HCT116 (cell line): ENCODE results near the gene GRIN3A. TPM values are rescaled to one million over a fixed set of nuclear protein-coding genes. Genes with fewer than 3 reads are reported as not detected.

Experiments used
- ATAC-seq: fragments of 200-7000 bp; cut with Tn5 transposase; 2 replicates; pipeline ENCODE4 v1.9.1; 2020; ENCODE audit warnings: mild to moderate bottlenecking, moderate library complexity
- BruUV-seq: library from RNA; stranded (reverse); fragments of 400-500 nt; replicated peaks from 2 replicates; lab custom pipeline; 2021; lab: Mats Ljungman, UMichigan
- CTCF ChIA-PET: fragments of 300-600 bp; sonication (Branson Sonifier 250); formaldehyde crosslinking; loops from one replicate; lab custom pipeline; 2021; ENCODE audit warnings: antibody characterized with exemption; lab: Charles Lee
- POLR2A ChIA-PET: fragments of 300-600, 350-600 bp; sonication (Branson Sonifier 250); formaldehyde crosslinking; loops from one replicate; lab custom pipeline; 2021; ENCODE audit warnings: antibody characterized with exemption; lab: Charles Lee
- RAD21 ChIA-PET, 2 experiments: fragments of 300-600 bp; sonication (Branson Sonifier 250); formaldehyde crosslinking; loops; one replicate each; lab custom pipeline; 2023; ENCODE audit warnings: low total read pairs in 2 of 2; ENCODE audit not compliant: uncharacterized antibody in 2 of 2, unreplicated experiment in 2 of 2, low non-redundant PET in 1 of 2; lab: Charles Lee
- DNase-seq: peaks from one replicate; pipeline ENCODE4 v3.0.0-alpha.2; 2010; ENCODE audit warnings: low read depth, low spot score
- H2AFZ ChIP-seq: fragments of 200-600 bp; shearing (Covaris generic), sonication (generic); 2 replicates; pipeline ENCODE4 v1.6.1; 2017; ENCODE audit warnings: low read depth, mixed run types, mixed read lengths, antibody characterized with exemption, low read length; ENCODE audit not compliant: poor library complexity, severe bottlenecking
- H3K27ac ChIP-seq: 2 replicates; pipeline ENCODE4 v1.5.1; 2012; ENCODE audit warnings: low read depth, low read length
- H3K27me3 ChIP-seq: fragments of 200-600 bp; sonication (generic); 2 replicates; pipeline ENCODE4 v1.6.1; 2016; ENCODE audit warnings: mixed run types, low read length, mixed read lengths; ENCODE audit not compliant: insufficient read depth
- H3K36me3 ChIP-seq, 2 experiments: fragments of 200-500 bp in 1 of 2; fragments of 200-600 bp in 1 of 2; sonication (Bioruptor generic) in 1 of 2; sonication (generic) in 1 of 2; 2 replicates each; pipeline versions ENCODE4 v1.5.1 to v1.6.1; 2014 to 2016; ENCODE audit warnings: low read length in 2 of 2, inconsistent platforms in 1 of 2, mixed read lengths in 1 of 2, mixed run types in 1 of 2; ENCODE audit not compliant: insufficient read depth in 2 of 2, control insufficient read depth in 1 of 2
- H3K4me1 ChIP-seq, 2 experiments: fragments of 200-600 bp in 1 of 2; sonication (generic) in 1 of 2; 2 replicates each; pipeline versions ENCODE4 v1.5.1 to v1.6.1; 2012 to 2017; ENCODE audit warnings: low read length in 2 of 2, inconsistent platforms in 1 of 2, mild to moderate bottlenecking in 1 of 2, mixed read lengths in 1 of 2, mixed run types in 1 of 2, moderate library complexity in 1 of 2; ENCODE audit not compliant: insufficient read depth in 2 of 2, control insufficient read depth in 1 of 2
- H3K4me2 ChIP-seq: fragments of 200-600 bp; sonication (generic); 2 replicates; pipeline ENCODE4 v1.6.1; 2017; ENCODE audit warnings: mixed run types, low read length, mixed read lengths
- H3K4me3 ChIP-seq, 2 experiments: fragments of 200-600 bp in 1 of 2; sonication (generic) in 1 of 2; replicated peaks in 1 of 2; 2 replicates each; pipeline ENCODE4 v1.5.1; 2011 to 2016; ENCODE audit warnings: low read length in 2 of 2, control low read depth in 1 of 2, low read depth in 1 of 2, mild to moderate bottlenecking in 1 of 2, mixed read lengths in 1 of 2, mixed run types in 1 of 2
- H3K79me2 ChIP-seq: fragments of 200-600 bp; sonication (generic); 2 replicates; pipeline ENCODE4 v1.6.1; 2017; ENCODE audit warnings: mild to moderate bottlenecking, mixed run types, low read length, moderate library complexity, mixed read lengths; ENCODE audit not compliant: insufficient read depth
- H3K9ac ChIP-seq: fragments of 200-600 bp; sonication (generic); 2 replicates; pipeline ENCODE4 v1.6.1; 2016; ENCODE audit warnings: low read length, mixed read lengths
- H3K9me2 ChIP-seq: fragments of 200-600 bp; sonication (generic), shearing (Covaris generic); 2 replicates; pipeline ENCODE4 v1.6.1; 2017; ENCODE audit warnings: mixed run types, mild to moderate bottlenecking, moderate library complexity; ENCODE audit not compliant: insufficient read depth
- H3K9me3 ChIP-seq, 2 experiments: fragments of 200-500 bp in 1 of 2; fragments of 200-600 bp in 1 of 2; sonication (Bioruptor generic) in 1 of 2; sonication (generic) in 1 of 2; 2 replicates each; pipeline ENCODE4 v1.6.1; 2014 to 2017; ENCODE audit warnings: low read length in 2 of 2, mixed read lengths in 2 of 2, inconsistent platforms in 1 of 2, low read depth in 1 of 2, mild to moderate bottlenecking in 1 of 2, mixed run types in 1 of 2, moderate library complexity in 1 of 2; ENCODE audit not compliant: control insufficient read depth in 1 of 2, insufficient read depth in 1 of 2
- H4K20me1 ChIP-seq: fragments of 200-600 bp; sonication (generic), shearing (Covaris generic); 2 replicates; pipeline ENCODE4 v1.6.1; 2017; ENCODE audit warnings: mixed run types, mild to moderate bottlenecking, moderate library complexity; ENCODE audit not compliant: insufficient read depth
- CBX3 ChIP-seq: IDR thresholded peaks from 2 replicates; pipeline ENCODE4 v1.6.1; 2012; ENCODE audit warnings: low read depth
- CEBPB ChIP-seq: IDR thresholded peaks from 2 replicates; pipeline ENCODE4 v1.6.1; 2012; ENCODE audit warnings: low read depth
- EGR1 ChIP-seq: IDR thresholded peaks from 2 replicates; pipeline ENCODE4 v1.6.1; 2012; ENCODE audit warnings: low read depth
- ELF1 ChIP-seq: IDR thresholded peaks from 2 replicates; pipeline ENCODE4 v1.6.1; 2012; ENCODE audit warnings: low read depth, borderline replicate concordance
- EZH2 ChIP-seq: fragments of 200-600 bp; sonication (generic); IDR thresholded peaks from 2 replicates; pipeline ENCODE4 v1.6.1; 2017; ENCODE audit warnings: antibody characterized with exemption, mixed run types
- JUND ChIP-seq: IDR thresholded peaks from 2 replicates; pipeline ENCODE4 v1.6.1; 2012
- POLR2A ChIP-seq: IDR thresholded peaks from 2 replicates; pipeline ENCODE4 v1.7.0; 2011; ENCODE audit warnings: borderline replicate concordance; ENCODE audit not compliant: insufficient read depth, insufficient read length; ENCODE audit errors: extremely low read depth
- RAD21 ChIP-seq: IDR thresholded peaks from 2 replicates; pipeline ENCODE4 v1.6.1; 2012; ENCODE audit warnings: low read depth, mild to moderate bottlenecking
- SIN3A ChIP-seq: IDR thresholded peaks from 2 replicates; pipeline ENCODE4 v1.6.1; 2012; ENCODE audit warnings: low read depth
- SP1 ChIP-seq: IDR thresholded peaks from 2 replicates; pipeline ENCODE4 v1.6.1; 2012; ENCODE audit warnings: low read depth
- SRF ChIP-seq: IDR thresholded peaks from 2 replicates; pipeline ENCODE4 v1.6.1; 2012; ENCODE audit warnings: low read depth
- TCF7L2 ChIP-seq: IDR thresholded peaks from 2 replicates; pipeline ENCODE4 v1.7.0; 2011; ENCODE audit warnings: borderline replicate concordance, inconsistent platforms; ENCODE audit not compliant: insufficient read depth, insufficient read length; ENCODE audit errors: extremely low read depth
- YY1 ChIP-seq: IDR thresholded peaks from 2 replicates; pipeline ENCODE4 v1.6.1; 2011; ENCODE audit warnings: low read length, low read depth, moderate library complexity, mild to moderate bottlenecking; ENCODE audit not compliant: insufficient replicate concordance; ENCODE audit errors: extremely low read depth
- ZFX ChIP-seq: fragments of 450-650 bp; IDR thresholded peaks from 2 replicates; pipeline ENCODE4 v1.6.1; 2017
- ZNF274 ChIP-seq: fragments of 200-500 bp; sonication (Bioruptor generic); IDR thresholded peaks from 2 replicates; pipeline ENCODE4 v1.6.1; 2014; ENCODE audit warnings: mild to moderate bottlenecking, low read depth, low read length, inconsistent platforms
- intact Hi-C: fragments of 100-400 bp; cut with micrococcal nuclease; formaldehyde crosslinking; loops from 2 replicates; pipeline ENCODE4 v1.10.0; 2022
- total RNA-seq: library from RNA; stranded (reverse); gene quantifications from one replicate; pipeline ENCODE4 v1.2.1, GENCODE V29; 2021; ENCODE audit not compliant: unreplicated experiment
- TF ChIP-seq, protein P1 (sequence below): IDR thresholded peaks from 2 replicates; pipeline ENCODE4 v1.6.1; 2011; ENCODE audit warnings: mild to moderate bottlenecking, low read length, moderate library complexity; ENCODE audit not compliant: insufficient replicate concordance; ENCODE audit errors: extremely low read depth
- TF ChIP-seq, protein P2 (sequence below): IDR thresholded peaks from 2 replicates; pipeline ENCODE4 v1.6.1; 2012; ENCODE audit warnings: low read depth
- TF ChIP-seq, protein P3 (sequence below): IDR thresholded peaks from 2 replicates; pipeline ENCODE4 v1.6.1; 2012

The GRIN3A gene
- total RNA-seq, 1 experiment from 2014 or later, result not detected

DNA sequence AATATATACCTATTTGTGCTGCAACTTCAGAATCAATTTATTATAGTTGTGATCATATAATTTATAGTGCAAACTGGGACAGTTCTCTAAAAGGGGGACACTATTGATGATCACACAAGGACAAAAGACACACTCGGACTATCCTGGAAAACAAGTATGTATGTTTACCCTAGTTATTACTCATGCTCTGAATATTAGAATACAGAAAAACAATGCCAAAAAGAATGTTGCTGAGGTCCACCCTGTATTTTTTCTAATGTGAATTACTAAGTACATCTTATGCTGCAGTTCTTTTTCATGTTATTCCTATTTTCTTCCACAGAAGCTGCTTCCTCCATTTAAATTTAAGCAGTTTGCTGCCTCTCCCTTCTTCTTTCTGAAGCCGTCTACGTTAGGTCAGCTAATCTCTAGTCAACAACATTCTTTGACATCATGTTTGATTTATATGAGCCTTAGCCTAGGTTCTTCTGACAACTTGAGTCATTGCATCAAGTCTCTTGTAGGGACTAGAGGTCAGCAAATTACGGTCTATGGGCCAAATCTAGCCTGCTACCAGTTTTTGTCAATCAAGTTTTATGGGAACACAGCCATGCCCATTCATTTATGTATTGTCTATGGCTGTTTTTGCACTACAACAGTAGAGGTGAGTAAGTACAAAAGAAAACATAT is 103.6 kb downstream of the GRIN3A start:
- H3K9me3 ChIP-seq, result no peaks in the 10 kb centered on the region
- RAD21 ChIA-PET, result no interaction called here
- POLR2A ChIA-PET, result no interaction called here
- no peak overlapping the region for H3K4me3 ChIP-seq
- no peaks in the 10 kb centered on the region for H3K36me3 ChIP-seq
- H3K4me1 ChIP-seq, result no peaks in the 10 kb centered on the region
- no peaks in the 10 kb centered on the region for H3K9me2 ChIP-seq
- H3K27ac ChIP-seq, result no peak overlapping the region
- CTCF ChIA-PET, result interaction anchor here (1.0 kb wide), 1 partner anchor 93 kb away, joined by 3 read pairs; no protein-coding TSS in a partner anchor
- DNase-seq, result no peak
- intact Hi-C loops, result no loop called here
- no peak overlapping the region for H3K4me2 ChIP-seq
- H4K20me1 ChIP-seq, result no peaks in the 10 kb centered on the region
- no peaks in the 10 kb centered on the region for H3K79me2 ChIP-seq
- TF ChIP-seq ZNF274 (no peak), EGR1 (no peak), SIN3A (no peak), ELF1 (no peak), CBX3 (no peak), RAD21 (no peak), YY1 (no peak), SRF (no peak), POLR2A (no peak), JUND (no peak), CEBPB (no peak), ZFX (no peak), SP1 (no peak), TCF7L2 (no peak), EZH2 (no peak)
- TF ChIP-seq, protein P1, sequence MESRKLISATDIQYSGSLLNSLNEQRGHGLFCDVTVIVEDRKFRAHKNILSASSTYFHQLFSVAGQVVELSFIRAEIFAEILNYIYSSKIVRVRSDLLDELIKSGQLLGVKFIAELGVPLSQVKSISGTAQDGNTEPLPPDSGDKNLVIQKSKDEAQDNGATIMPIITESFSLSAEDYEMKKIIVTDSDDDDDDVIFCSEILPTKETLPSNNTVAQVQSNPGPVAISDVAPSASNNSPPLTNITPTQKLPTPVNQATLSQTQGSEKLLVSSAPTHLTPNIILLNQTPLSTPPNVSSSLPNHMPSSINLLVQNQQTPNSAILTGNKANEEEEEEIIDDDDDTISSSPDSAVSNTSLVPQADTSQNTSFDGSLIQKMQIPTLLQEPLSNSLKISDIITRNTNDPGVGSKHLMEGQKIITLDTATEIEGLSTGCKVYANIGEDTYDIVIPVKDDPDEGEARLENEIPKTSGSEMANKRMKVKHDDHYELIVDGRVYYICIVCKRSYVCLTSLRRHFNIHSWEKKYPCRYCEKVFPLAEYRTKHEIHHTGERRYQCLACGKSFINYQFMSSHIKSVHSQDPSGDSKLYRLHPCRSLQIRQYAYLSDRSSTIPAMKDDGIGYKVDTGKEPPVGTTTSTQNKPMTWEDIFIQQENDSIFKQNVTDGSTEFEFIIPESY, result no peak
- TF ChIP-seq, protein P2, sequence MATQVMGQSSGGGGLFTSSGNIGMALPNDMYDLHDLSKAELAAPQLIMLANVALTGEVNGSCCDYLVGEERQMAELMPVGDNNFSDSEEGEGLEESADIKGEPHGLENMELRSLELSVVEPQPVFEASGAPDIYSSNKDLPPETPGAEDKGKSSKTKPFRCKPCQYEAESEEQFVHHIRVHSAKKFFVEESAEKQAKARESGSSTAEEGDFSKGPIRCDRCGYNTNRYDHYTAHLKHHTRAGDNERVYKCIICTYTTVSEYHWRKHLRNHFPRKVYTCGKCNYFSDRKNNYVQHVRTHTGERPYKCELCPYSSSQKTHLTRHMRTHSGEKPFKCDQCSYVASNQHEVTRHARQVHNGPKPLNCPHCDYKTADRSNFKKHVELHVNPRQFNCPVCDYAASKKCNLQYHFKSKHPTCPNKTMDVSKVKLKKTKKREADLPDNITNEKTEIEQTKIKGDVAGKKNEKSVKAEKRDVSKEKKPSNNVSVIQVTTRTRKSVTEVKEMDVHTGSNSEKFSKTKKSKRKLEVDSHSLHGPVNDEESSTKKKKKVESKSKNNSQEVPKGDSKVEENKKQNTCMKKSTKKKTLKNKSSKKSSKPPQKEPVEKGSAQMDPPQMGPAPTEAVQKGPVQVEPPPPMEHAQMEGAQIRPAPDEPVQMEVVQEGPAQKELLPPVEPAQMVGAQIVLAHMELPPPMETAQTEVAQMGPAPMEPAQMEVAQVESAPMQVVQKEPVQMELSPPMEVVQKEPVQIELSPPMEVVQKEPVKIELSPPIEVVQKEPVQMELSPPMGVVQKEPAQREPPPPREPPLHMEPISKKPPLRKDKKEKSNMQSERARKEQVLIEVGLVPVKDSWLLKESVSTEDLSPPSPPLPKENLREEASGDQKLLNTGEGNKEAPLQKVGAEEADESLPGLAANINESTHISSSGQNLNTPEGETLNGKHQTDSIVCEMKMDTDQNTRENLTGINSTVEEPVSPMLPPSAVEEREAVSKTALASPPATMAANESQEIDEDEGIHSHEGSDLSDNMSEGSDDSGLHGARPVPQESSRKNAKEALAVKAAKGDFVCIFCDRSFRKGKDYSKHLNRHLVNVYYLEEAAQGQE, result no peak
- TF ChIP-seq, protein P3, sequence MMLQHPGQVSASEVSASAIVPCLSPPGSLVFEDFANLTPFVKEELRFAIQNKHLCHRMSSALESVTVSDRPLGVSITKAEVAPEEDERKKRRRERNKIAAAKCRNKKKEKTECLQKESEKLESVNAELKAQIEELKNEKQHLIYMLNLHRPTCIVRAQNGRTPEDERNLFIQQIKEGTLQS, result no peak
- no peak overlapping the region for H3K9ac ChIP-seq
- BruUV-seq, result no TSS peak
- ATAC-seq, result no peak
- H2AFZ ChIP-seq, result no peak overlapping the region
- H3K27me3 ChIP-seq, result peaks cover 8% of the 10 kb centered on the region; the same call in 1 of the 2 replicates
